ENCODE measurements around the gene RPS15A.
A peak's percentile ranks its signal among the peaks of the same experiment; 100 is the strongest.

Gene RPS15A

DNA sequence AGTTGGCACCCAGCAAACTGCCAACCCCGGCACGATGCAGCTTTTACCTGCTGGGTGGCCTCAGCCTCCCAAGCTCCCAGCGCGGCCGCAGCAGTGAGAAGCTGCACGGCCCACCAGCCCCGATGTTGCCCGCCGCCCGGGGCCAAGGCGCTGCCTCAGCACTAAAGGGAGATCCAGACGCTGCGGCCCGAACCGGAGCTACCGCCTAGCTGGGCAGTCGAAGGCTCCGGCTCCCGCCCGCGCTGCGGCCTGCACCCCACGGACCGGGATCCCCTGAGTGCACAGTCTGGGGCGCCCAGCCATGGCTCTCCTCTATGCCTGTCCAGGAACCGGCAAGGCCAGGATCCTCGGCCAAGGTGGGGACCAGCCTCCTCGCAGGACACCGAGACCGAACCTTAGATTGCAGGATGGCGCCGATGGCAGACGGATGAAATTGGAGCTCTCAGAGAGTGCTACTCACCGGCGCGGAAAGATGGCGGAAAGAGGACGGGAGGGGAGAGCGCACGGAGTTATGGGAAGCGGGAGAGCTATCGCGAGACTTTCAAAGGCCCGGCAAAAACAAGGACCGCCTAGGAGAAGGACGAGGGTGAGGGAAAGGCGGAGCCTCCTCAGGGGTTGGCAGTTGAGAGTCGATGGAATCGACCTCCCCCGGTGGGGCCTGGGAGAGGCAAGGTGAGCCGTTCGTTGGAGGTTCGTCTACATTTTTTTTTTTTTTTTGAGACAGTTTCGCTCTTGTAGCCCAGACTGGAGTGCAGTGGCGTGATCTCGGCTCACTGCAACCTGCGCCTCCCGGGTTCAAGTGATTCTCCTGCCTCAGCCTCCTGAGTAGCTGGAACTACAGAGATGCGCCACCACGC, at the start of gene RPS15A:
Gene RPS15A, minus strand, starts transcription at position 485 of the 857 bp plus-strand sequence. CDS start 1,221 bp downstream, outside the sequence.
- DNase-seq, result peak; percentile 90

DNA sequence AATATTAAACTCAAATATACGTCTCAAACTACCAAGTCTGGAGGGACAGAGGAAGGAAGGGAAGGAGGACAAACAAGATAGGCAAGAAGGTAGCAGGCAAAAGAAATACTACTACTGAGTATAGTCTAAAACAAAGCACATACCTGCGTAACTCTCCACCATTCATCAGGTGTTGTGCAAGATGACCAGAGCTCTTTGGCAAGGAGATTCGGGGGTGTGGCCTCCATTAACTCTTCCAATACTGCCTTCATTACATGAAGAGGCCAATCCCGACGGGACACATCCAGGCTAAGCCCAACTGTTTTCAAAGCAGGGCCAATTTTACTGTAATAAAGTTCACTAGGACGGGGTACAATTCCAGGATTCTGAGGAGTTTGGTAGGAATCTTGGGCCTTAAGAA, 49.4 kb upstream of the RPS15A start:
- no peak for DNase-seq

GRCh38 chr16:18836702-18837101, 46.6 kb upstream of the RPS15A start:
- DNase-seq, result no peak

DNA sequence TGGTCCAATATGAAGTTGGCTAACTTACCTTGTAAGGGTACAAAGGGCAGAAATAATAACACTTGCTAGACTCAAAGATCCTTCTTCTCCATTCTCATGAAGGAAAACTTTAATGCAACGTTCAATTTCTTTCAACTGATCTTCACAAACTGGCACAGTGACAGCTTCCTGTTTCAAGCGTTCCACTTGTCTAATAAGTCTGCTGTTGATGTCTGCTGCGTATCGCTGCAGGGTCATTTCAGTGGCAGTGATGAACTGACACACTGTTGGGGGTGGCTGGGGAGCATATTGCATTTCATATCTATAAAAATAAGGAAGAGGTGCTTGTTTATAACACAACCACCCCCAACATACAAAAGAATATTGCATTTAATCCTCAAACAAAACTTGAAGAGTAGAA, 44.7 kb upstream of the RPS15A start:
- no peak for DNase-seq

DNA sequence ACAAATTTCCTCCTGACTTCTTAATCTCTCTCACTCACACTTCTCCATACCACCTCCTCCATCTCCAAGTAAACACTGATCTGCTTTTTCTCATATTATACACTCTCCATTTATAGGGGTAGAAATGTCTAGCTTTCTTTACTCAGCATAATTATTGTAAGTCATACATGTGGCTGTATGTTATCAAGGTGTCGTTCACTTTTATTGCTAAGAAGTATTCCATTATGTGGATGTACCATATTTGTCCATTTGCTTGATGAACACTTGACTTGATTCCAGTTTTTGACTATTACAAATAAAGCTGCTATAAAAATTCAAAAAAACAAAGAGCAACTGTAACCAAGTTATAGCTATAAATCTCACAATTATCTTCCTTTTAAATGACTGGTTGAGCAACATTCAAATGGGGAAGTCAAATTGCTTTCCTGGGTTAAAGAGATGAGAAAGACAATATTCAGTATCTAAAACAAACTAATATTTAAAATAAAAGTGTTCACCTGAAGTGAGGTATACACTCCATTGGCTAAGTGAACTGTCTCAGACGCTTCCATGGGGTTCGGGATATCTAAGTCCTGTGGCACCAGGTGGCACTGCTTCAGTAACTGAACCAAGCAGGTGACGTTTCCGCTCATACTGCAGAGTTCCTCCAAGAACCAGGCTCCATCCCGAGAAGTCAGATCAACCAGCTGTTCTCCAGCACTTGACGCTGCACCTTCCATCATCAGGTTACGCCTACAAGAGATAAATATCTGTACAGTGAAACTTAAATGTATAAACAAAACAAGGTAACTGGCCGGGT, 43.8 kb upstream of the RPS15A start:
- no peak for DNase-seq

DNA sequence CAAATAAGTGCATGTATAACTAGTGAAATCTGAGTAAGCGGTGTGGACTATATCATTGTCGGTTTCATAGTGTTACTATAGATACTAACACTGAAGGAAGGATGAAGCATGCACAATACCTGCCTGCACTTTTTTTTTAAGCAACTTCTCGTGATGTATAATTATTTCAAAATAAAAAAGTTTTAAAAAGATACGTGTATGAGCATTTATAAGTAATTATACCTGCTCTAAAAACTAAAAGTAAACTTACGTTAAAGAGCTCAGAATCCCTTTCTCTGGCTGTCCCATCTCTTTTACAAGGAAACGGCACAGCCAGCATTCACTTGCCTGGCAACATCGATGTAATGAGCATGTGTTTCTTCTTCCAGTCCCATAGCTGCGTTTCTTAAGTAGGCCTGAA, 42.5 kb upstream of the RPS15A start:
- no peak for DNase-seq

DNA sequence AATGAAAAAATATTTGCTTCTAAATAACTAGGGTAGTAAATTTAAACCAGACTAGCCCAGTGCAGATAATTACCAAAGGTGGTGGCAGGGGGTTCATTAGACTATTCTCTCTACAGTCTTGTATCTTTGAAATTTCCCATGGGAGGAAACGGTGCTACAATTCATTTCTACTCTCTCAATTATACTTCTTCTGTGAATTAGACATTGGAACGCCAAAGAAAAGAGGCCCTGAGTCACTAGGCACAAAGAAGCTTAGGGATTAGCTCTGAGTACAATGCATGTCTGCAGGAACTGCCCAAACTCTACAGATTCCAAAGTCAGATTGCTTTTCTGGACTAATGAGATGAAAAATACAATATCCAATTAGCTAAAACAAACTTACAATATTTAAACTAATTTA, 41.9 kb upstream of the RPS15A start:
- no peak for DNase-seq

- DNase-seq, result no peak
Measured at GRCh38 chr16:18829251-18829650, 39.1 kb upstream of the RPS15A start.

DNA sequence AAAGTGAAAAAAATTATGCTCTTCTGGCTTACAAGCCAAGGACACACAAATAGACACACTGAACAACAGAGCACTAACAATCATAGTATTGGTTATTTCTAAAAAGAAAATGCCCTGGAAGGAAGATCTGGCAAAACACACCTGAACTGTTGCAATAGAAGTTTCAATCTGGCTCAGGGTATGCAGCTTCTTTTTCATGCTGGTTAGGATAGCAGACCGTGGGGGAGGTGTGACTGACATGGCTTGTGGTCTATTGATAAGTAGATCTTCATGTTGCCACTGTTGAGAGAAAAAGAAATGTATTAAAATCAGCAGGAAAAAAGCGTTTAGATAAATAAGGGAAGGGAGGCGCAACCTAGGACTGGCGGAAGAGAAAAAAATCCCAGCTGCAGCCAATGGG, 37.8 kb upstream of the RPS15A start:
- DNase-seq, result no peak

DNA sequence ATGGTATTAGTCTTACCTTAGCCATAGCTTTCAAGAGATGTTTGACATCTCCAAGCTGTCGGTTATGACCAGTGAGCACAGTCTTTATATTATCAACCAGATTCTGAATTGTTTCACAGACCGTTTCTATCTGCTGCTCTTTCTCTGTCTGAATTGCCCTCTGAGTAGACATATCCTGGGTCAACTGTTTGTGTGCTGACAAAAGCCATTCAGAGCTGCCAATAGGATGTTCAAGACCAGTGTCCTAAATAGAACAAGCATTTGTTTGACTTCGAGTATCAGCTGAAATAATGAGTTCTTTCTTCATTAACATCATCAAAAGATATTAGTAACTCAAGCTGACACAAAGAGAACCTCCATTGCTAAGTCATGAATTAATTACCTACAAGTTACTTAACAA, 26.2 kb upstream of the RPS15A start:
- no peak for DNase-seq

GRCh38 chr16:18811925-18812324, 21.8 kb upstream of the RPS15A start:
- no peak for DNase-seq

- no peak for DNase-seq
Measured at GRCh38 chr16:18809165-18809564, 19.0 kb upstream of the RPS15A start.

DNA sequence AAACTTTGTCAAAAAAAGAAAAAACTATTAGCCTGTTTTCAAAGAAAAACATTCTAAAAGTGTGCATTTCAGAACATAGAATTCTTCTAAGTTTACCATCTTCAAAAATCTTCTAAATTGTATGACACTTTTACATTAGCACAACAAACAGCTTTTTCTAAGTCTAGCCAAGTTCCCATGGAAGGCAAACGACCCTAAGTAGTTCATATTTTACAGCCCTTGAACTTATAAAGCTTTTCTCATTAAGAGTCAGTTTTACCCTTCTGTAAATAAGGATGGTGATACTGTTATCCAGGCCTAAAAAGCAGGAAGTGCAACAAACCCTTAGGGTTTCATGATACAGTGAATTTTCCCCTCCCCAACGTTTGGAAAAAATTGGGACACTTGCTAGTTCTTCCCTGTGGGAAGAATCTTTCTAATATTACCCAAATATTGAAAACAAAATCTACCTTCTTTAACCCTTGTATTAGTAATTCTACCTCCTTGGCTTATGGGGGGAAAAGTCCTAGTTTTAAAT, 15.2 kb upstream of the RPS15A start:
- no peak for DNase-seq

DNA sequence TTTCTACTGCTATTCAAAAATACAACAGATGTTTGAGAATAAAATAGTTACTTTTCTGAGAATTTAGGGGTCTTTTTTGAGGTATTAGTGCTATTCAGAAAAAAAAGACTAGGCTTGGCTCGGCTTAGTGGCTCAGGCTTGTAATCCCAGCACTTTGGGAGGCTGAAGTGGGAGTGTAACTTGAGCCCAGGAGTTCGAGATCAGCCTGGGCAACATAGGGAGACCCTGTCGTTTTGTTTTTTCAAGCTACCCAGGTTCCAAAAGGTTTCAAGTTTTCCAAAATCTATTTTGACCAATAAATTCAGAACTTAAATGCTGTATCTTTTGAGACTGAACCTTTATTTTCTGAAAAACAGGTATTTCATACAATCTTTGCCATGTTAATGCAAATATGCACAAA, 14.4 kb upstream of the RPS15A start:
- DNase-seq, result no peak

DNA sequence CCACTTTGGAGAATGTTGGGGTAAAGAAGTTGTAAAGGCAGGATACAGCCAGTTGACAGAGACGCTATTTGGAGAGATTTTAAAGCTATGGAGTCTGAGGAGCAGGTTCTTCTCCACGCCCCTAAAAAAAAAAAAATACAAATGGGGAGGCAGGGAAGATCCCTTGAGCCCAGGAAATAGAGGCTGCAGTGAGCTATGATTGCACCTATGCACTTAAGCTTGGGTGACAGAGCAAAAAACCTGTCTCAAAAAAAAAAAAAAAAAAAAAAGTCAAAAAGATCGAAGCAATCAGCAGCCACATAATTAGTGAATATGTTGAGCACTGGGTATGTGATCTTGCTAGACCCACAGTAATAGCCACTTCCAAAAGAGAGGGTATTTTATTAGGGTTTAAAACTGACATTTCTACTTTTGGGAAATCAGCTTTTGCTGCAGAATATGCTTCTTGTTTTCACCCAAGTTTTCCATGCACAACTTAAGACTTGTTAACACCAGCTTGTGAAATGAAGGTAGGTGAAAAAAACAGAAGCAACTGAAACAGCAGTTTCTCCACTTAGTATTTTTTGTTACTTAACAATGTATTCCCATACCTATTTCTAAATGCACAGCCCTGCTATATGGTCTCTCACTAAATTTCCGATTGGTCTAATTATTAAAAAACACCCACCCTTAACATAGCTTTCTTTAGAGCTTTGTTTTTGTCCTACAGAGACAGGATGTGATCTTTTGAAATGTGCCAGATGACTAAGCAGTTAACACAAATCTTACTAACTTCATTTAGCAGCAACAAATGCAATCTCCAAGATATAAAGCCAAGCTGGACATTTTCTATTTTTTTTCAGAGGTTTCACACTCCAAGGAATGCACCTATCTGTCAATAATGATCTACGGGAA, 13.7 kb upstream of the RPS15A start:
- DNase-seq, result no peak

DNA sequence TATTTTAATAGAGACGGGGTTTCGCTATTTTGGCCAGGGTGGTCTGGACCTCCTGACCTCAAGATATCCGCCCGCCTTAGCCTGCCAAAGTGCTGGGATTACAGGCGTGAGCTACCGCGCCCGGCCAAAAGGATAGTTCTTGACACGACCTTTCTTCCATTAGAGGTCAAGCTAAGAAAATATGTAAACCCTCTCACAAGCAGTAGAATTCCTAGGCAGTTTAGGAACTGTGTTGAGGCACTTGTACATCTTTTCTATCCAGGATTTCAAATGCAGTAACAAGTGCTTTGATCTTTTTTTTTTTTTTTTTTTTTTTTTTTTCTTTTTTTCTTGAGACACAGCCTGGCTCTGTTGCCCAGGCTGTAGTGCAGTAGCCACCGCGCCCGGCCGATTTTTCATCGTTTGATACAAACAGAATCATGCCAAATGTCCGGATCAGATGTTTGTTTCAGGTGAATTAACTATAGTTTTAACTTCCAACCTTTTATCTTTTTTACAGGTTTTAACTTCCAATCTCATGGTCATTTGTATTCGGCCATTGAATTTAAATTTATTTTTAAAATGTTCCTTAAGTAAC, 12.7 kb upstream of the RPS15A start:
- DNase-seq, result no peak

- DNase-seq, result peak; percentile 98
Measured at GRCh38 chr16:18801145-18801972, 11.2 kb upstream of the RPS15A start, which contains the start of gene ARL6IP1. ARL6IP1 (minus strand) TSS chr16:18801549; CDS start chr16:18801466, 83 bp downstream.

DNA sequence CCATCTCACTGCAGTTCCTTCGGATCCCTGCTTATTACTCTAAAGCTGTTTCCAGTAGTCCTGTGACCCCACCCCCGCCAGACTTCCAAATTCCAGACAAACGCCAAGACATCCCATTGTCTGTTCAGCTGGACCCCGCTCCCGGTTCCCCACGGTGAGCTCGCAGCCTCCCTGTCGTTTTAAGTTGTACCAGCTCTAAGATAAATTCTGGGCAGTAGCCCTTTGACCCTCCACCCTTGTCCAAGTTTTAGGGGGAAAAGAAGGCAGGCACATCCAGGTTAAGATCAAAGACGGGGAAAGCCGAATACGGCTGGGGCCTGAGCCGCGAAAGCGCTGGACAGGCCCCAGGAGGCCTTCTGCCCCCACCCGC, 10.6 kb upstream of the RPS15A start:
- no peak for DNase-seq

- DNase-seq, result no peak
Measured at GRCh38 chr16:18800293-18800692, 10.2 kb upstream of the RPS15A start.

DNA sequence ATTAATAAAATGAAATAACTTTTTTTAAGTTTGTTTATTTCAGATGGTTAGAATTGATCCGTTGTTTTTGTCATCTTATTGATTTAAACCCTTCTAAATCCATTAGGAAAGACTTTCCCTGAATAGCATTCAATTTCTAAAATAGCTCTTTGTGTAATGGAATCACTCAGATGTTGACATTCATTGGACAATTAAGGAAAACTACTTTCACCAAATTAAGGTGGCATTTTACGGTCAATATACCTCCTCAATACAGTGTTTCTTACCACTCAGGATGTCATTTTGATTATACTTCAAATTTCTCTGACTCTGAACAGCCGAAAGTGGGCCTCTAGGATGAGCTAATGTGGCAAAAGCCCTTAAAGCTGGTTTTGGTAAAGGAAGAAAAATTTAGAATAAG, 9.4 kb upstream of the RPS15A start:
- no peak for DNase-seq

DNA sequence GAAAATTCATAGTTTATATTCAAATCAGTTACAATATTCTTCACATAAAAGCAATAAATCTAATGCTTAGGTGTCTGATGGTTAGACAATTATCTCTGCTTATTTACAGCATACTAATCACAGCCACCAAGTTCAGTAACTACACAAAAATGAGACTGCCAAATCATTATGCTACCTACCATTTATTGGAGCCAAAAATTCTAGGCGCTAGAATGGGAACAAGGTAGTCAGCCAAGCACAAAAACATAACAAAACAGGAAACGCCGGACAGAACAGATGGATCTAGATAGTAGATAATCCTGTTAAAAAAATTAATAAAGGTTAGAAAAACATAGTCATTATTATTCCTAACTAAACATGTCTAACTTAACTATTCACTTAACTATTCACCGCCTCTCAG, 7.6 kb upstream of the RPS15A start:
- no peak for DNase-seq

DNA sequence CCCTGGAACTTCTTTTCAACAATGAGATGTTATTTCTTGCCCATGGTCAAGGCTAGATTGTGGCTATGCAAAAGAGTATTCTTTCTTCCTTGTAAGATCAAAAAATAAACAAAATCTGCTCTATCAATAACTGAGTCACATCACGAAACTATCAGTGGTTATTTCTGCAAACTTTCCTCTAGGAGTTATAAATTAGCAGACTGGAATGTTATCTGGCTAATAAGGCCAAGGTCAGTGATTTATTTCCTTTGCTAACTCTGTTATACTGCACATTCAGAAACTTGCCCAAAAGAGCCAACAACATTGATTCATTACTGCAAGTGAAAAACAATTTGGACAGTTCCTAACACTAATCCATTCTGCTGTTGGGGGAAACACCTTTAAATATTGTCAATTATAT, 6.2 kb upstream of the RPS15A start:
- no peak for DNase-seq

All from SHP77 treated with DMSO at 0.1 percent for 48 hours (cell line).